DOHH2 (cell line): ENCODE results near the gene PREX1.

ENCODE experiments used
- EZH2phosphoT487 ChIP-seq: fragments of 200-600 bp; sonication (generic); IDR thresholded peaks from 2 replicates; pipeline ENCODE4 v1.6.1; 2017; ENCODE audit warnings: borderline replicate concordance, mild to moderate bottlenecking, antibody characterized with exemption, low read length, moderate library complexity, mixed read lengths
- TF ChIP-seq, protein P1 (sequence below): fragments of 200-600 bp; sonication (generic); IDR thresholded peaks from one replicate; pipeline ENCODE4 v1.5.1; 2014; ENCODE audit warnings: antibody characterized with exemption, mild to moderate bottlenecking, low read depth, low read length; ENCODE audit not compliant: poor library complexity, severe bottlenecking

GRCh38 chr20:48582673-48582985 lies 245.2 kb downstream of the PREX1 start:
- TF ChIP-seq, protein P1, sequence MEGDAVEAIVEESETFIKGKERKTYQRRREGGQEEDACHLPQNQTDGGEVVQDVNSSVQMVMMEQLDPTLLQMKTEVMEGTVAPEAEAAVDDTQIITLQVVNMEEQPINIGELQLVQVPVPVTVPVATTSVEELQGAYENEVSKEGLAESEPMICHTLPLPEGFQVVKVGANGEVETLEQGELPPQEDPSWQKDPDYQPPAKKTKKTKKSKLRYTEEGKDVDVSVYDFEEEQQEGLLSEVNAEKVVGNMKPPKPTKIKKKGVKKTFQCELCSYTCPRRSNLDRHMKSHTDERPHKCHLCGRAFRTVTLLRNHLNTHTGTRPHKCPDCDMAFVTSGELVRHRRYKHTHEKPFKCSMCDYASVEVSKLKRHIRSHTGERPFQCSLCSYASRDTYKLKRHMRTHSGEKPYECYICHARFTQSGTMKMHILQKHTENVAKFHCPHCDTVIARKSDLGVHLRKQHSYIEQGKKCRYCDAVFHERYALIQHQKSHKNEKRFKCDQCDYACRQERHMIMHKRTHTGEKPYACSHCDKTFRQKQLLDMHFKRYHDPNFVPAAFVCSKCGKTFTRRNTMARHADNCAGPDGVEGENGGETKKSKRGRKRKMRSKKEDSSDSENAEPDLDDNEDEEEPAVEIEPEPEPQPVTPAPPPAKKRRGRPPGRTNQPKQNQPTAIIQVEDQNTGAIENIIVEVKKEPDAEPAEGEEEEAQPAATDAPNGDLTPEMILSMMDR, result no peak
- TF ChIP-seq EZH2phosphoT487, result no peak
